IPS-18c (cell line): ENCODE results near the gene HPGDS.
"Not testable (repeated sequence)": the region's sequence is repeated elsewhere in the genome, so short reads cannot be mapped to it uniquely, and the experiment has no call there.

ENCODE experiments used
- H3K4me3 ChIP-seq: 2 replicates; pipeline ENCODE4 v1.7.0; 2013; ENCODE audit warnings: low read depth, mild to moderate bottlenecking, low read length, moderate library complexity; ENCODE audit not compliant: insufficient read depth
- H3K9me3 ChIP-seq: one replicate; pipeline ENCODE4 v1.6.1; 2013; ENCODE audit warnings: mild to moderate bottlenecking, low read length, moderate library complexity; ENCODE audit not compliant: control insufficient read depth, insufficient read depth

The HPGDS gene

GRCh38 chr4:94342694-94343093 is at the start of gene HPGDS:
HPGDS (minus strand) TSS chr4:94342836; CDS start chr4:94334629, 8,207 bp downstream.
- Histone ChIP-seq H3K9me3 (no peaks in the 10 kb centered on the region), H3K4me3 (no peak within 1 kb of the TSS)

GRCh38 chr4:94390804-94391410 is 48.3 kb upstream of the HPGDS start:
- Histone ChIP-seq H3K4me3 (no peak overlapping the region), H3K9me3 (peaks cover 2% of the 10 kb centered on the region)

- Histone ChIP-seq H3K4me3 (no peak overlapping the region), H3K9me3 (peaks cover 2% of the 10 kb centered on the region)
These were observed 47.1 kb upstream of the HPGDS start for GRCh38 chr4:94389595-94390267.

- H3K9me3 ChIP-seq, H3K4me3 ChIP-seq: not testable (repeated sequence)
These were observed 45.3 kb upstream of the HPGDS start for GRCh38 chr4:94387965-94388364.

- H3K9me3 ChIP-seq, H3K4me3 ChIP-seq: not testable (repeated sequence)
These were observed 42.8 kb upstream of the HPGDS start for GRCh38 chr4:94385452-94385851.

GRCh38 chr4:94382891-94383290 is 40.3 kb upstream of the HPGDS start:
- not testable (repeated sequence) for H3K4me3 ChIP-seq, H3K9me3 ChIP-seq

- H3K4me3 ChIP-seq, result no peak overlapping the region
- no peaks in the 10 kb centered on the region for H3K9me3 ChIP-seq
These were observed 35.4 kb upstream of the HPGDS start for GRCh38 chr4:94378047-94378446.

GRCh38 chr4:94377294-94377693 is 34.7 kb upstream of the HPGDS start:
- H3K4me3 ChIP-seq, result no peak overlapping the region

GRCh38 chr4:94375364-94375763 is 32.7 kb upstream of the HPGDS start:
- Histone ChIP-seq H3K9me3 (no peaks in the 10 kb centered on the region), H3K4me3 (no peak overlapping the region)

More at GRCh38 chr4:94377294-94377693, 34.7 kb upstream of the HPGDS start:
- H3K9me3 ChIP-seq, result no peaks in the 10 kb centered on the region

- no peak overlapping the region for H3K4me3 ChIP-seq
- no peaks in the 10 kb centered on the region for H3K9me3 ChIP-seq
These were observed 31.1 kb upstream of the HPGDS start for GRCh38 chr4:94373752-94374151.

- Histone ChIP-seq H3K4me3 (no peak overlapping the region), H3K9me3 (no peaks in the 10 kb centered on the region)
These were observed 30.4 kb upstream of the HPGDS start for GRCh38 chr4:94372991-94373390.

- H3K9me3 ChIP-seq, result no peaks in the 10 kb centered on the region
- no peak overlapping the region for H3K4me3 ChIP-seq
These were observed 29.8 kb upstream of the HPGDS start for GRCh38 chr4:94372228-94372978.

- no peaks in the 10 kb centered on the region for H3K9me3 ChIP-seq
- no peak overlapping the region for H3K4me3 ChIP-seq
These were observed 28.7 kb upstream of the HPGDS start for GRCh38 chr4:94371290-94371689.

- Histone ChIP-seq H3K9me3 (no peaks in the 10 kb centered on the region), H3K4me3 (no peak overlapping the region)
These were observed 28.1 kb upstream of the HPGDS start for GRCh38 chr4:94370533-94371254.

GRCh38 chr4:94369046-94369445 is 26.4 kb upstream of the HPGDS start:
- no peak overlapping the region for H3K4me3 ChIP-seq
- H3K9me3 ChIP-seq, result no peaks in the 10 kb centered on the region

- no peak overlapping the region for H3K4me3 ChIP-seq
- no peaks in the 10 kb centered on the region for H3K9me3 ChIP-seq
These were observed 25.8 kb upstream of the HPGDS start for GRCh38 chr4:94368459-94368858.

- no peak overlapping the region for H3K4me3 ChIP-seq
- H3K9me3 ChIP-seq, result no peaks in the 10 kb centered on the region
These were observed 22.7 kb upstream of the HPGDS start for GRCh38 chr4:94365304-94365703.

- no peaks in the 10 kb centered on the region for H3K9me3 ChIP-seq
- H3K4me3 ChIP-seq, result no peak overlapping the region
These were observed 21.9 kb upstream of the HPGDS start for GRCh38 chr4:94364527-94364926.
